Upper lobe of right lung (tissue), 1 donor: Measurements from ENCODE around the gene GSTT4. TPM values are rescaled to one million over a fixed set of nuclear protein-coding genes. Genes with fewer than 3 reads are reported as not detected.
"Not testable (repeated sequence)": the region's sequence is repeated elsewhere in the genome, so short reads cannot be mapped to it uniquely, and the experiment has no call there.

ENCODE experiments used
- ATAC-seq: fragments of 200-7000 bp; cut with Tn5 transposase; one replicate; pipeline ENCODE4 v1.9.1; 2020; ENCODE audit warnings: mild to moderate bottlenecking, moderate library complexity
- DNase-seq: peaks from one replicate; pipeline ENCODE4 v3.0.0-alpha.2; 2020
- H3K27ac ChIP-seq: fragments of 200-600 bp; one replicate; pipeline ENCODE4 v1.8.0; 2022
- H3K27me3 ChIP-seq: fragments of 200-600 bp; one replicate; pipeline ENCODE4 v1.8.0; 2022; ENCODE audit warnings: mild to moderate bottlenecking
- H3K36me3 ChIP-seq: fragments of 200-600 bp; one replicate; pipeline ENCODE4 v1.8.0; 2022
- H3K4me1 ChIP-seq: fragments of 200-600 bp; one replicate; pipeline ENCODE4 v1.8.0; 2022
- H3K4me3 ChIP-seq: fragments of 200-600 bp; one replicate; pipeline ENCODE4 v1.8.0; 2022; ENCODE audit warnings: mild to moderate bottlenecking
- H3K9me3 ChIP-seq: fragments of 200-600 bp; one replicate; pipeline ENCODE4 v1.8.0; 2022
- CTCF ChIP-seq: fragments of 200-600 bp; IDR thresholded peaks from one replicate; pipeline ENCODE4 v1.8.0; 2022; ENCODE audit warnings: antibody characterized with exemption
- intact Hi-C: fragments of 100-400 bp; cut with DNase I; formaldehyde crosslinking; loops from one replicate; pipeline ENCODE4 v1.11.0; 2022
- total RNA-seq: library from RNA; stranded (reverse); fragmentation: NEBNext Ultra II Directional; extraction: Animal tissue kit (Norgen Biotek cat#: 25700); gene quantifications from one replicate; pipeline ENCODE4 v1.2.1, GENCODE V29; 2021
- donor health status: DM: no; HTN: yes; CAD: no; lungs with severe emphysema.

GSTT4 gene
- total RNA-seq, 1 donor from 2014 or later, result not detected

DNA sequence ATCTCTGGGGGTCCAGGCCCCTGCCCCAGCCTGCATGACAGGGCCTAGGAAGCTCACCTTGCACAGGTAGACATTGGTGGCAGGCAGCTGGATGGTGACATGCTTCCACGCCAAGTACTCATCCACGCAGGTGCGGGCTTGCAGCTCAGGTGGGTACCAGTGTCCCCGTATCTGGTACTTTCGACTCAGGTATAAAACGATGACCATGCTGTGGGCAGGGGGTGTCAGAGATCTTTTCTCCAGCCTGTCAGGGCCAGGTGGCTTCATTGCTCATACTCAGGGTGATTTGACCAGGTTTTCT lies 1.6 kb upstream of the GSTT4 start:
- no peak for DNase-seq
- Histone ChIP-seq H3K27ac (no peak overlapping the region), H3K4me3 (no peak overlapping the region), H3K4me1 (peaks cover 2% of the 10 kb centered on the region), H3K9me3 (no peaks in the 10 kb centered on the region), H3K36me3 (no peaks in the 10 kb centered on the region), H3K27me3 (no peaks in the 10 kb centered on the region)
- ATAC-seq, result no peak
- intact Hi-C loops, result no loop called here
- TF ChIP-seq CTCF, result no peak

DNA sequence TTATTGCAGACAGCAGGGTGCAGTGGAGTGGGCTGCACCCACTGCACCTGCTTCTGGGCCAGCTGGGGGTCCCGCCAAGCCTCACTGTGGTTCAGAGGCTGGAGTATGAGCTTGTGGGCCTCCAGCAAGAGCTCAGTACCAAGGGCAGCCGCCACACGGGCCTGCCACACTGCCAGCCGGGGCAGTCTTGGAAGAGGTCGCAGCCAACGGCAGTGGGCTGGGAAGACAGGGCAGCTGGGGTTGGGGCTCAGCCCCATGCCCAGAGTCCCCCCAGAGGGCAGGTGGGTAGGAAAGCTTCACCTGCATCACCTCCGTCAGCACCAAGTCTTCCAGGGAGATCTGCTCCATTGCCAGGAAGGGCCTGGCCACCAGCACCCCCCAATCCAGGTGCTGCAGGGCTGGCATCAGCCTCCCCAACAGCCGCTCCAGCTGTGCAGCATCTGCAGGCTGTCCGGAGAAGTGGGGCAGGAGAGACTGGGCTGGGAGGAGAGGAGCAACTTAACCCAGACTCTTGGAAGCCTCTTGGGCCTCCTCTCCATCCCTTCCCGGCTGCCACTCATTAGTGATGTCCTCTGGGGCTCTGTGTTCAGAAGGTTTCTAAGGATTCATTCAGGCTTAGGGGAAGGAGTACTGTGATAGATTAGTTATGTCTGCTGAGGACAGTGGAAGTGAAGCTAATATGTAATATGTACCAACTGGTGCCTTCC lies 1.1 kb upstream of the GSTT4 start:
- H3K9me3 ChIP-seq, result no peaks in the 10 kb centered on the region
- TF ChIP-seq CTCF, result no peak
- ATAC-seq, result no peak
- intact Hi-C loops, result no loop called here
- H3K36me3 ChIP-seq, result no peaks in the 10 kb centered on the region
- no peaks in the 10 kb centered on the region for H3K4me1 ChIP-seq
- DNase-seq, result no peak
- H3K27ac ChIP-seq, result no peak overlapping the region
- no peaks in the 10 kb centered on the region for H3K27me3 ChIP-seq
- H3K4me3 ChIP-seq, result no peak overlapping the region

DNA sequence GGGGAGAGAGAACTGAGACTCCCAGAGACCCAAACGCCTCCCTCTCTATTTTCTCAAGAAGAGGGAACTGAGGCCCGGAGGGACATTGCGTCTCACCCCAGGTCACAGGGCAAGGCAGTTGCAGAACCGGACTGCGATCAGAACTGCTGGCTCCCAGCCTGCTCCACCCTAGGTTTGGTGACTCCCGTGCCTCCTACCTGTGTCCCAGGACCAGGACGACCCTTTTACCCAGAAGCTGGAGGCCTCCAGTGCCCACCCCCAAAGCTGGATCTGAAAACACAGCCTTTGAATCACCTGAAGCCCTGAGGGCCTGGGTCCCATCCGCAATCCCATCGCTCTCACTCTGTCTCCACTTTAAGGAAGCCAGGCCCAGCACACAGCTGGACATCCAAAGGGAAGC lies 1.4 kb downstream of the GSTT4 start:
- no peaks in the 10 kb centered on the region for H3K9me3 ChIP-seq
- H3K36me3 ChIP-seq, result no peaks in the 10 kb centered on the region
- H3K27me3 ChIP-seq, result no peaks in the 10 kb centered on the region
- ATAC-seq (no peak), DNase-seq (no peak)
- TF ChIP-seq CTCF, result no peak
- no peak overlapping the region for H3K27ac ChIP-seq
- intact Hi-C loops, result no loop called here
- H3K4me1 ChIP-seq, result no peaks in the 10 kb centered on the region
- H3K4me3 ChIP-seq, result no peak overlapping the region

DNA sequence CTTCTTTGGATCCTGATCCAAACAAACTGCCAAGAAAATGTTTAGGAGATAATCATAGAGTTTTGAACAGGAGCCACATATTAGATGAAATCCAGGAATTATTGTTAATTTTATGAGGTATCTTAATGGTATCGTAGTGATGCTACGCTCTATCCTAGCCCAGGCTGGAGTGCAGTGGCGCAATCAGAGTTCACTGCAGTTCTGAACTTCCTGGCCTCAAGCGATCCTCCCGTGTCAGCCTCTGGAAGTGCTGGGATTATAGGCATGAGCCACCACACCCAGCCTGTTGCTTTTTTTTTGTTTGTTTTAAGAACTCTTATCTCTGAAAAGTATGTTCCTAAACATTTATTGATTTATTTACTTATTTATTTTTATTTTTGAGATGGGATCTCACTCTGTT lies 2.4 kb downstream of the GSTT4 start:
- intact Hi-C loops, result no loop called here
- no peak for TF ChIP-seq CTCF
- no peak overlapping the region for H3K27ac ChIP-seq
- no peak overlapping the region for H3K4me3 ChIP-seq
- no peak for DNase-seq
- H3K4me1 ChIP-seq, result no peaks in the 10 kb centered on the region
- H3K9me3 ChIP-seq, result no peaks in the 10 kb centered on the region
- no peak for ATAC-seq
- no peaks in the 10 kb centered on the region for H3K36me3 ChIP-seq
- H3K27me3 ChIP-seq, result no peaks in the 10 kb centered on the region

GRCh38 chr22:24002272-24002671 lies 3.0 kb downstream of the GSTT4 start:
- no peak overlapping the region for H3K27ac ChIP-seq
- DNase-seq, result no peak
- ATAC-seq, result no peak
- no peaks in the 10 kb centered on the region for H3K27me3 ChIP-seq
- no peak overlapping the region for H3K4me3 ChIP-seq
- no peaks in the 10 kb centered on the region for H3K4me1 ChIP-seq
- no peak for TF ChIP-seq CTCF
- H3K9me3 ChIP-seq, result no peaks in the 10 kb centered on the region
- H3K36me3 ChIP-seq, result no peaks in the 10 kb centered on the region
- intact Hi-C loops, result no loop called here

- DNase-seq (no peak), ATAC-seq (no peak)
- TF ChIP-seq CTCF, result no peak
- Histone ChIP-seq H3K27ac (no peak overlapping the region), H3K4me3 (no peak overlapping the region), H3K36me3 (no peaks in the 10 kb centered on the region), H3K27me3 (no peaks in the 10 kb centered on the region), H3K9me3 (no peaks in the 10 kb centered on the region), H3K4me1 (no peaks in the 10 kb centered on the region)
- intact Hi-C loops, result no loop called here
Measured at GRCh38 chr22:24001314-24001713, 3.9 kb downstream of the GSTT4 start.

- intact Hi-C loops, H3K4me3 ChIP-seq, H3K36me3 ChIP-seq, H3K27ac ChIP-seq, ATAC-seq, H3K4me1 ChIP-seq, H3K9me3 ChIP-seq, DNase-seq, H3K27me3 ChIP-seq: not testable (repeated sequence)
Measured at GRCh38 chr22:23999779-24000178, 5.5 kb downstream of the GSTT4 start.
